K562 (cell line): ENCODE results near the gene G6PD. TPM values are rescaled to one million over a fixed set of nuclear protein-coding genes. Genes with fewer than 3 reads are reported as not detected.
A peak's percentile ranks its signal among the peaks of the same experiment; 100 is the strongest.

Experiments used
- DACH1 ChIP-seq: fragments of 450-650 bp; IDR thresholded peaks from 2 replicates; pipeline ENCODE4 v1.6.1; 2018; ENCODE audit not compliant: partially characterized antibody
- HIVEP1 ChIP-seq: fragments of 250-450 bp; sonication (Bioruptor Pico); IDR thresholded peaks from 2 replicates; pipeline ENCODE4 v1.4.0; 2020; ENCODE audit warnings: mild to moderate bottlenecking
- HOXB6 ChIP-seq: fragments of 250-450 bp; sonication (Bioruptor Pico); IDR thresholded peaks from 2 replicates; pipeline ENCODE4 v1.5.1; 2022; ENCODE audit warnings: mild to moderate bottlenecking, borderline replicate concordance
- MTA1 ChIP-seq: fragments of 450-650 bp; IDR thresholded peaks from 2 replicates; pipeline ENCODE4 v1.6.1; 2017; ENCODE audit warnings: borderline replicate concordance
- MTA3 ChIP-seq: fragments of 450-650 bp; formaldehyde crosslinking; IDR thresholded peaks from 2 replicates; pipeline ENCODE4 v1.6.1; 2017; ENCODE audit warnings: mild to moderate bottlenecking, borderline replicate concordance
- NCOA1 ChIP-seq: fragments of 450-650 bp; IDR thresholded peaks from 2 replicates; pipeline ENCODE4 v1.6.1; 2016; ENCODE audit warnings: low read depth
- NFE2L1 ChIP-seq: fragments of 450-650 bp; IDR thresholded peaks from 2 replicates; pipeline ENCODE4 v1.6.1; 2016; ENCODE audit warnings: missing genetic modification characterization, low read depth, mild to moderate bottlenecking, missing compliant biosample characterization, moderate library complexity, borderline replicate concordance
- NRF1 ChIP-seq, 2 experiments: fragments of 450-650 bp; IDR thresholded peaks in 1 of 2; conservative IDR thresholded peaks in 1 of 2; 2 replicates each; pipeline ENCODE4 v1.6.1; 2014; ENCODE audit warnings: mild to moderate bottlenecking in 2 of 2
- PPARD ChIP-seq: fragments of 250-450 bp; sonication (Bioruptor Pico); IDR thresholded peaks from 2 replicates; pipeline ENCODE4 v1.8.0; 2022; ENCODE audit warnings: inconsistent platforms, mild to moderate bottlenecking, moderate library complexity
- PRDM10 ChIP-seq: fragments of 450-650 bp; IDR thresholded peaks from 2 replicates; pipeline ENCODE4 v1.6.1; 2018; ENCODE audit not compliant: partially characterized antibody
- SMAD4 ChIP-seq: fragments of 250-450 bp; sonication (Bioruptor Pico); conservative IDR thresholded peaks from 2 replicates; pipeline ENCODE4 v1.8.0; 2021; ENCODE audit warnings: inconsistent platforms, mild to moderate bottlenecking, moderate library complexity
- SOX6 ChIP-seq: fragments of 450-650 bp; IDR thresholded peaks from 2 replicates; pipeline ENCODE4 v1.6.1; 2014; ENCODE audit warnings: mild to moderate bottlenecking
- TBL1XR1 ChIP-seq, 2 experiments: IDR thresholded peaks; 2 replicates each; pipeline ENCODE4 v1.6.1; 2012; ENCODE audit warnings: improper control_type of control experiment in 2 of 2, low read length in 2 of 2, mild to moderate bottlenecking in 1 of 2
- ZMIZ1 ChIP-seq, 2 experiments: fragments of 150-350 bp in 1 of 2; IDR thresholded peaks; 2 replicates each; pipeline ENCODE4 v1.6.1; 2012 to 2016; ENCODE audit warnings: low read depth in 2 of 2, low read length in 2 of 2, mild to moderate bottlenecking in 1 of 2, moderate library complexity in 1 of 2
- ZNF436 ChIP-seq: fragments of 250-450, 450-650 bp; sonication (Bioruptor Pico); formaldehyde crosslinking; IDR thresholded peaks from 2 replicates; pipeline ENCODE4 v1.7.0; 2020; ENCODE audit warnings: mild to moderate bottlenecking
- polyA plus RNA-seq, 8 experiments: library from polyadenylated mRNA; depleted of rRNA in 4 of 8; stranded (reverse) in 5 of 8; unstranded in 3 of 8; fragments of >200 nt; fragmentation: Nextera tagmentation in 2 of 8; fragmentation: Illumina TruSeq in 1 of 8; extraction: Ambion mirVana in 2 of 8; extraction: Trizol in 1 of 8; gene quantifications; 2 replicates each; pipeline versions ENCODE4 v1.2.1 to v1.2.3, GENCODE V29; 2011 to 2014; ENCODE audit warnings: inconsistent platforms in 1 of 8, missing spikeins in 1 of 8
- total RNA-seq, 7 experiments: library from RNA; depleted of rRNA in 6 of 7; stranded (reverse); fragments of >200 nt in 6 of 7; fragmentation: Illumina TruSeq in 2 of 7; extraction: Trizol in 2 of 7; gene quantifications; 2 replicates each; pipeline versions ENCODE4 v1.2.1 to v1.2.3, GENCODE V29; 2011 to 2021; ENCODE audit warnings: low replicate concordance in 1 of 7
- TF ChIP-seq, protein P1 (sequence below): fragments of 450-650 bp; formaldehyde crosslinking; IDR thresholded peaks from 2 replicates; pipeline ENCODE4 v1.4.0; 2022; ENCODE audit warnings: missing genetic modification characterization
- TF ChIP-seq, protein P2 (sequence below): sonication (generic); formaldehyde crosslinking; IDR thresholded peaks from 2 replicates; pipeline ENCODE4 v1.5.0; 2020; ENCODE audit warnings: missing genetic modification reagents

The G6PD gene
- total and polyA plus RNA-seq, 9 of the 15 experiments (the other 6 are each of a cell fraction or from before 2014, with no cell fraction given), result 2.9 to 222 (median 66.4) TPM

- TF ChIP-seq TBL1XR1 (IDR thresholded peaks at IDR 0.05; ENCODE audit: low read length in 2 of 2) (peak in 1 of 2 experiments; percentile 66; a peak in 2 of 4 replicates), ZNF436 (CRISPR knock-in tag) (no peak), SMAD4 (CRISPR knock-in tag) (peak; percentile 59), NCOA1 (0 out of 2 replicates have a peak, but pooled peaks have one; percentile 51), NFE2L1 (tag) (peak; percentile 86), SOX6 (peak; percentile 65; the same call in 1 of the 2 replicates), ZMIZ1 (IDR thresholded peaks at IDR 0.05; ENCODE audit: low read depth in 2 of 2, low read length in 2 of 2) (peak in 1 of 2 experiments; percentile 49; a peak in 2 of 4 replicates), MTA1 (0 out of 2 replicates have a peak, but pooled peaks have one; percentile 39), MTA3 (peak; percentile 86), HIVEP1 (CRISPR knock-in tag) (0 out of 2 replicates have a peak, but pooled peaks have one; percentile 2), NRF1 (conservative IDR thresholded peaks at IDR 0.05 in 1 of 2, IDR thresholded peaks at IDR 0.05 in 1 of 2) (0 out of 4 replicates have a peak, but pooled peaks of 1 of the 2 experiments have one; percentile 29), DACH1 (peak; percentile 82), PPARD (no peak), HOXB6 (CRISPR knock-in tag) (no peak), PRDM10 (peak; percentile 11)
- TF ChIP-seq, protein P1, sequence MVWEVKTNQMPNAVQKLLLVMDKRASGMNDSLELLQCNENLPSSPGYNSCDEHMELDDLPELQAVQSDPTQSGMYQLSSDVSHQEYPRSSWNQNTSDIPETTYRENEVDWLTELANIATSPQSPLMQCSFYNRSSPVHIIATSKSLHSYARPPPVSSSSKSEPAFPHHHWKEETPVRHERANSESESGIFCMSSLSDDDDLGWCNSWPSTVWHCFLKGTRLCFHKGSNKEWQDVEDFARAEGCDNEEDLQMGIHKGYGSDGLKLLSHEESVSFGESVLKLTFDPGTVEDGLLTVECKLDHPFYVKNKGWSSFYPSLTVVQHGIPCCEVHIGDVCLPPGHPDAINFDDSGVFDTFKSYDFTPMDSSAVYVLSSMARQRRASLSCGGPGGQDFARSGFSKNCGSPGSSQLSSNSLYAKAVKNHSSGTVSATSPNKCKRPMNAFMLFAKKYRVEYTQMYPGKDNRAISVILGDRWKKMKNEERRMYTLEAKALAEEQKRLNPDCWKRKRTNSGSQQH (CRISPR knock-in tag), result no peak
- TF ChIP-seq, protein P2, sequence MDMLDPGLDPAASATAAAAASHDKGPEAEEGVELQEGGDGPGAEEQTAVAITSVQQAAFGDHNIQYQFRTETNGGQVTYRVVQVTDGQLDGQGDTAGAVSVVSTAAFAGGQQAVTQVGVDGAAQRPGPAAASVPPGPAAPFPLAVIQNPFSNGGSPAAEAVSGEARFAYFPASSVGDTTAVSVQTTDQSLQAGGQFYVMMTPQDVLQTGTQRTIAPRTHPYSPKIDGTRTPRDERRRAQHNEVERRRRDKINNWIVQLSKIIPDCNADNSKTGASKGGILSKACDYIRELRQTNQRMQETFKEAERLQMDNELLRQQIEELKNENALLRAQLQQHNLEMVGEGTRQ (CRISPR knock-in tag), result peak; percentile 11; the same call in 1 of the 2 replicates
These were observed 4.5 kb downstream of the G6PD start (continued) for GRCh38 chrX:154541896-154542722.
